Gastrocnemius medialis (tissue), 4 donors: Measurements from ENCODE around the gene NUP188. TPM values are rescaled to one million over a fixed set of nuclear protein-coding genes. Genes with fewer than 3 reads are reported as not detected.

Source experiments
- ATAC-seq, 2 donors: fragments of 150-250 bp; one replicate each; pipeline ENCODE4 v1.9.1; 2016
- DNase-seq, 2 donors: peaks; one replicate each; pipeline ENCODE4 v3.0.0-alpha.2; 2019
- H3K27ac ChIP-seq, 4 donors: fragments of 200-600 bp; sonication (generic); 1 replicate in 1 of 4; 2 replicates in 3 of 4; pipeline ENCODE4 v1.5.1; 2016 to 2018; ENCODE audit warnings: mild to moderate bottlenecking in 2 of 4, moderate library complexity in 1 of 4
- H3K27me3 ChIP-seq, 3 donors: fragments of 200-600 bp; sonication (generic) in 2 of 3; 1 replicate in 1 of 3; 2 replicates in 2 of 3; pipeline versions ENCODE4 v1.5.1 to v1.6.0; 2016 to 2019; ENCODE audit warnings: mild to moderate bottlenecking in 1 of 3, moderate library complexity in 1 of 3
- H3K36me3 ChIP-seq, 2 donors: fragments of 200-600 bp; sonication (generic) in 1 of 2; one replicate each; pipeline ENCODE4 v1.5.1; 2017 to 2018
- H3K4me1 ChIP-seq, 2 donors: fragments of 200-600 bp; sonication (generic) in 1 of 2; one replicate each; pipeline ENCODE4 v1.5.1; 2016 to 2017; ENCODE audit warnings: mild to moderate bottlenecking in 2 of 2
- H3K4me3 ChIP-seq, 4 donors: fragments of 200-600 bp; sonication (generic) in 3 of 4; 1 replicate in 1 of 4; 2 replicates in 3 of 4; pipeline ENCODE4 v1.5.1; 2016 to 2019; ENCODE audit warnings: mild to moderate bottlenecking in 2 of 4
- H3K9me3 ChIP-seq, 3 donors: fragments of 200-600 bp; sonication (generic) in 2 of 3; 1 replicate in 1 of 3; 2 replicates in 2 of 3; pipeline ENCODE4 v1.5.1; 2016 to 2019
- POLR2A ChIP-seq, 2 donors: fragments of 450-650 bp; IDR thresholded peaks; one replicate each; pipeline ENCODE4 v1.6.1; 2017; ENCODE audit warnings: antibody characterized with exemption in 2 of 2, mild to moderate bottlenecking in 2 of 2, moderate library complexity in 2 of 2
- in situ Hi-C, 4 donors: fragments of 200-750 bp; cut with MboI; loops; one replicate each; pipeline versions ENCODE4 v1.15.0 to v1.8.0; 2017; ENCODE audit warnings: low sequenced_read_pairs in 4 of 4
- intact Hi-C: fragments of 100-400 bp; cut with DNase I; formaldehyde crosslinking; loops from one replicate; pipeline ENCODE4 v1.15.1; 2023; ENCODE audit warnings: low total_unique reads
- total RNA-seq, 4 donors: library from RNA; depleted of rRNA; stranded (reverse); fragments of >200 nt; gene quantifications; one replicate each; pipeline versions ENCODE4 v1.1.0 to v1.2.3, GENCODE V29; 2016
- TF ChIP-seq, protein P1 (sequence below), 5 experiments: fragments of 450-650 bp in 3 of 5; fragments of 200-600 bp in 2 of 5; sonication (generic) in 2 of 5; IDR thresholded peaks in 4 of 5; conservative IDR thresholded peaks in 1 of 5; 1 replicate in 4 of 5; 2 replicates in 1 of 5; pipeline ENCODE4 v1.5.1; 2016 to 2019; ENCODE audit warnings: antibody characterized with exemption in 5 of 5, mild to moderate bottlenecking in 3 of 5, moderate library complexity in 3 of 5

Gene NUP188
- total RNA-seq, 4 donors from 2014 or later = 24.7 to 59.7 (median 30.3) TPM

- ATAC-seq (peak; percentile 68 to 72), DNase-seq (peak; percentile 93 to 95)
- no peaks in the 10 kb centered on the region for H3K27me3 ChIP-seq
- peak; percentile 56 to 78 for TF ChIP-seq POLR2A (IDR thresholded peaks at IDR 0.05)
- TF ChIP-seq, protein P1, sequence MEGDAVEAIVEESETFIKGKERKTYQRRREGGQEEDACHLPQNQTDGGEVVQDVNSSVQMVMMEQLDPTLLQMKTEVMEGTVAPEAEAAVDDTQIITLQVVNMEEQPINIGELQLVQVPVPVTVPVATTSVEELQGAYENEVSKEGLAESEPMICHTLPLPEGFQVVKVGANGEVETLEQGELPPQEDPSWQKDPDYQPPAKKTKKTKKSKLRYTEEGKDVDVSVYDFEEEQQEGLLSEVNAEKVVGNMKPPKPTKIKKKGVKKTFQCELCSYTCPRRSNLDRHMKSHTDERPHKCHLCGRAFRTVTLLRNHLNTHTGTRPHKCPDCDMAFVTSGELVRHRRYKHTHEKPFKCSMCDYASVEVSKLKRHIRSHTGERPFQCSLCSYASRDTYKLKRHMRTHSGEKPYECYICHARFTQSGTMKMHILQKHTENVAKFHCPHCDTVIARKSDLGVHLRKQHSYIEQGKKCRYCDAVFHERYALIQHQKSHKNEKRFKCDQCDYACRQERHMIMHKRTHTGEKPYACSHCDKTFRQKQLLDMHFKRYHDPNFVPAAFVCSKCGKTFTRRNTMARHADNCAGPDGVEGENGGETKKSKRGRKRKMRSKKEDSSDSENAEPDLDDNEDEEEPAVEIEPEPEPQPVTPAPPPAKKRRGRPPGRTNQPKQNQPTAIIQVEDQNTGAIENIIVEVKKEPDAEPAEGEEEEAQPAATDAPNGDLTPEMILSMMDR (IDR thresholded peaks at IDR 0.05 in 4 of 5, conservative IDR thresholded peaks at IDR 0.05 in 1 of 5) = peak; percentile 78 to 95 (median 85)
- H3K4me1 ChIP-seq = peaks cover 24% of the 10 kb centered on the region in 2 donors
- intact Hi-C loops = loop anchor here (2.0 to 10.0 kb wide), 2 partner anchors 82 to 466 kb away; partner anchors contain the start of genes CRAT and PTPA
- H3K9me3 ChIP-seq = no peaks in the 10 kb centered on the region
- H3K4me3 ChIP-seq = peak within 1 kb of the TSS; percentile 64 to 81 (median 74)
- no peaks in the 10 kb centered on the region for H3K36me3 ChIP-seq
- H3K27ac ChIP-seq = peak within 1 kb of the TSS; percentile 81 to 90 (median 86)
- in situ Hi-C loops = no loop called here
Observed at GRCh38 chr9:129028192-129028966, 80.9 kb downstream of the NUP188 start, which contains the start of gene SH3GLB2. TSS of gene SH3GLB2 (minus strand) at chr9:129028331. CDS start at chr9:129028154, 177 bp downstream.

DNA sequence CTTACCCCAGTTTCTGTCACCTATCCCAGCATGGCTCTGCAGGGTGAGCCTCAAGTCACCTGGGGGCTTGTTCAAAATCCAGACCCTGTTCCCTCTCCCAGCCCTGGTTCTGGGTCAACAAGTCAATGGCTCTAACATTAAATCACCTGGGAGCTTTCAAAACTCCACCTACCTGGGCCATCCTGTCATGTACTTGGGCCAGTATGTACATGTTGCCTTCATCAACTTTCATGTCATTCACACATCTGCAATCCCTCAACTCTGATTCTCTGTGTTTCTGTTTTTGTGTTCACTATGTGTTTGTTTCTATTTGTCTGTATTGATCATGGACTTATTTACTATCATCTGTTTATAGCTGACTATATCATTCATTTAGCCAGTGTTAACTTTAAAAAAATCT is 82.7 kb downstream of the NUP188 start:
- Histone ChIP-seq H3K4me3 (no peak overlapping the region), H3K27me3 (no peaks in the 10 kb centered on the region), H3K36me3 (no peaks in the 10 kb centered on the region), H3K9me3 (no peaks in the 10 kb centered on the region), H3K4me1 (peaks cover 16 to 19% of the 10 kb centered on the region in 2 donors), H3K27ac (no peak overlapping the region)
- intact Hi-C loops = no loop called here
- ATAC-seq = no peak
- in situ Hi-C loops = no loop called here
- DNase-seq = no peak
- TF ChIP-seq, protein P1 (IDR thresholded peaks at IDR 0.05 in 4 of 5, conservative IDR thresholded peaks at IDR 0.05 in 1 of 5) = no peak
- no peak for TF ChIP-seq POLR2A (IDR thresholded peaks at IDR 0.05)

DNA sequence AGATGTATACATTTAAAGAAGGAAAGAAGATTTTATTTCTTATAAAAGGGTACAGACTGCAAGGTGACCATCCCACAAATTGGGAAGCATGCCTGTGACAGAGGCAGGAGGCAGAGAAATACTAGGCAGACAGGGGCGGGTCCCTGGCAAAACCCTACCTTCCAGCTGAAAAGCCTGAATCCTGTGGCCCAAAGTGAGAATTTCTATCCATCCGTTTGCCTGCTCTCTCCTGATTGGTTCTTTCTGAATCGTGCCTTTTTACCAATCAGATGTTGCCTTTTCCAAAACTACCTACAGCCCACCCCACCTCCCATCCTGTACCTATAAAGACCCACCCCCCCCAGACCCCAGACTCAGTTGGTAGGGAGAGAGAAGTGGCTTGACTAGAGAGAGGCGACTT is 84.0 kb downstream of the NUP188 start:
- ATAC-seq (no peak), DNase-seq (no peak)
- no peak overlapping the region for H3K4me3 ChIP-seq
- peaks cover 15 to 20% of the 10 kb centered on the region in 2 donors for H3K4me1 ChIP-seq
- no peaks in the 10 kb centered on the region for H3K9me3 ChIP-seq
- no peak for TF ChIP-seq POLR2A (IDR thresholded peaks at IDR 0.05)
- TF ChIP-seq, protein P1 (IDR thresholded peaks at IDR 0.05 in 4 of 5, conservative IDR thresholded peaks at IDR 0.05 in 1 of 5) = no peak
- no peaks in the 10 kb centered on the region for H3K27me3 ChIP-seq
- H3K27ac ChIP-seq = no peak overlapping the region
- in situ Hi-C loops = no loop called here
- intact Hi-C loops = no loop called here
- no peaks in the 10 kb centered on the region for H3K36me3 ChIP-seq

DNA sequence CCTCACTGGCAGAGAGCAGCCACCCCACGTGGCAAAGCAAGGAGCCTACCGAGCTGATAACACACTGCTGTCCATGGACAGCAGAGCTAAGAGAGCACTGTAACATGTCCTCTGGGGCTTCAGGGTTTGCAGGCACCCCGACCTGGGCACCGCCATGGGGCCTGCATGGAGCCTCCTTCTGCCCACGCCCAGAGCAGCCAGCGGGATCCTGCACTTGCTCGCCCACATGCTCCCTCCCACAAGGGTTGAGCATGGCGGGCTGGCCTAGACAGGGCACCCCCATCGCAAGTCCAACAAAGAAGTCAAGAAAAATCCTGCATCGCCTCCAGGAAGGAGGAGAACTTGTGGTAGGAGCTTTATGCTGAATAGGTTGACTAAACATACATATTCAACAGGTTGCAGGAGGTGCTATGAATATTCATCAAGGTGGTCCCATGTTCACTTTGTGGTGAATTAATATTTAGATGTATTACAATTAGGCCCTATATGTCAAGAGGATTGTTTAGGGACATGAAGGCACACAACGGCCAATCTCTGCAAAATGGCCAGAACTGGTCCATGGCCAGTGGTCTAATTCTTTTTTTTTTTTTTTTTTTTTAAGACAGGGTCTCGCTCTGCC is 85.2 kb downstream of the NUP188 start:
- no peak overlapping the region for H3K27ac ChIP-seq
- H3K4me3 ChIP-seq = no peak overlapping the region
- TF ChIP-seq, protein P1 (IDR thresholded peaks at IDR 0.05 in 4 of 5, conservative IDR thresholded peaks at IDR 0.05 in 1 of 5) = no peak
- TF ChIP-seq POLR2A (IDR thresholded peaks at IDR 0.05) = no peak
- intact Hi-C loops (no loop called here), in situ Hi-C loops (no loop called here)
- no peaks in the 10 kb centered on the region for H3K36me3 ChIP-seq
- H3K27me3 ChIP-seq = no peaks in the 10 kb centered on the region
- peaks cover 10 to 14% of the 10 kb centered on the region in 2 donors for H3K4me1 ChIP-seq
- DNase-seq (no peak), ATAC-seq (no peak)
- H3K9me3 ChIP-seq = no peaks in the 10 kb centered on the region
